Prostate gland (tissue), 2 donors: ENCODE data around the gene ADAMTS14.

Experiments
- POLR2A ChIP-seq: fragments of 450-650 bp; IDR thresholded peaks from one replicate; pipeline ENCODE4 v1.6.1; 2016; ENCODE audit warnings: antibody characterized with exemption, mild to moderate bottlenecking
- POLR2AphosphoS5 ChIP-seq: sonication (generic); formaldehyde crosslinking; IDR thresholded peaks from one replicate; pipeline ENCODE4 v1.6.1; 2017; ENCODE audit warnings: antibody characterized with exemption
- TF ChIP-seq, protein P1 (sequence below), 4 experiments: fragments of 200-600 bp in 2 of 4; fragments of 450-650 bp in 2 of 4; sonication (generic) in 2 of 4; IDR thresholded peaks; 1 replicate in 3 of 4; 2 replicates in 1 of 4; pipeline ENCODE4 v1.5.1; 2016 to 2019; ENCODE audit warnings: antibody characterized with exemption in 4 of 4, mild to moderate bottlenecking in 2 of 4, moderate library complexity in 2 of 4

DNA sequence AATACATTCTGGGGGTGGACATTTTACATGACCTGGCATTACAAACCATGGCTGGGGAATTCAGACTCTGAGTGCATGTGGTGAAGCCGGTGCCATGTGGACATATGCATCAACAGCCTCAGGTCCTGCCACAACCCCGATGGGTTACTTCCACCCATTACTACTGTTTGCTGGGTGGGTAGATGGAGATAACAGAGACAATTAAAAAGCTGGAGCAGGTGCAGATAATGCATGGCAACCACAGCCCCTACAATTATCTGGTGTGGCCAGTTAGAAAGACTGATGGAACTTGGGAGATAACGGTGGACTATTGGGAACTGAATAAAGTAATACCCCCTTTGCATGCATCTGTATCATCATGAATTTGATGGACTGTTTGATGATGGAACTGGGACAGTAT lies 21.6 kb upstream of the ADAMTS14 start:
- TF ChIP-seq, protein P1, sequence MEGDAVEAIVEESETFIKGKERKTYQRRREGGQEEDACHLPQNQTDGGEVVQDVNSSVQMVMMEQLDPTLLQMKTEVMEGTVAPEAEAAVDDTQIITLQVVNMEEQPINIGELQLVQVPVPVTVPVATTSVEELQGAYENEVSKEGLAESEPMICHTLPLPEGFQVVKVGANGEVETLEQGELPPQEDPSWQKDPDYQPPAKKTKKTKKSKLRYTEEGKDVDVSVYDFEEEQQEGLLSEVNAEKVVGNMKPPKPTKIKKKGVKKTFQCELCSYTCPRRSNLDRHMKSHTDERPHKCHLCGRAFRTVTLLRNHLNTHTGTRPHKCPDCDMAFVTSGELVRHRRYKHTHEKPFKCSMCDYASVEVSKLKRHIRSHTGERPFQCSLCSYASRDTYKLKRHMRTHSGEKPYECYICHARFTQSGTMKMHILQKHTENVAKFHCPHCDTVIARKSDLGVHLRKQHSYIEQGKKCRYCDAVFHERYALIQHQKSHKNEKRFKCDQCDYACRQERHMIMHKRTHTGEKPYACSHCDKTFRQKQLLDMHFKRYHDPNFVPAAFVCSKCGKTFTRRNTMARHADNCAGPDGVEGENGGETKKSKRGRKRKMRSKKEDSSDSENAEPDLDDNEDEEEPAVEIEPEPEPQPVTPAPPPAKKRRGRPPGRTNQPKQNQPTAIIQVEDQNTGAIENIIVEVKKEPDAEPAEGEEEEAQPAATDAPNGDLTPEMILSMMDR (IDR thresholded peaks at IDR 0.05): no peak
- TF ChIP-seq POLR2AphosphoS5: no peak
- TF ChIP-seq POLR2A: no peak
